ENCODE results near the gene TP53. TPM values are rescaled to one million over a fixed set of nuclear protein-coding genes. Genes with fewer than 3 reads are reported as not detected.
A peak's percentile ranks its signal among the peaks of the same experiment; 100 is the strongest.

TP53 gene
- polyA plus RNA-seq, 1 of the 3 experiments (the other 2 are of a cell fraction) = 62.6 TPM

DNA sequence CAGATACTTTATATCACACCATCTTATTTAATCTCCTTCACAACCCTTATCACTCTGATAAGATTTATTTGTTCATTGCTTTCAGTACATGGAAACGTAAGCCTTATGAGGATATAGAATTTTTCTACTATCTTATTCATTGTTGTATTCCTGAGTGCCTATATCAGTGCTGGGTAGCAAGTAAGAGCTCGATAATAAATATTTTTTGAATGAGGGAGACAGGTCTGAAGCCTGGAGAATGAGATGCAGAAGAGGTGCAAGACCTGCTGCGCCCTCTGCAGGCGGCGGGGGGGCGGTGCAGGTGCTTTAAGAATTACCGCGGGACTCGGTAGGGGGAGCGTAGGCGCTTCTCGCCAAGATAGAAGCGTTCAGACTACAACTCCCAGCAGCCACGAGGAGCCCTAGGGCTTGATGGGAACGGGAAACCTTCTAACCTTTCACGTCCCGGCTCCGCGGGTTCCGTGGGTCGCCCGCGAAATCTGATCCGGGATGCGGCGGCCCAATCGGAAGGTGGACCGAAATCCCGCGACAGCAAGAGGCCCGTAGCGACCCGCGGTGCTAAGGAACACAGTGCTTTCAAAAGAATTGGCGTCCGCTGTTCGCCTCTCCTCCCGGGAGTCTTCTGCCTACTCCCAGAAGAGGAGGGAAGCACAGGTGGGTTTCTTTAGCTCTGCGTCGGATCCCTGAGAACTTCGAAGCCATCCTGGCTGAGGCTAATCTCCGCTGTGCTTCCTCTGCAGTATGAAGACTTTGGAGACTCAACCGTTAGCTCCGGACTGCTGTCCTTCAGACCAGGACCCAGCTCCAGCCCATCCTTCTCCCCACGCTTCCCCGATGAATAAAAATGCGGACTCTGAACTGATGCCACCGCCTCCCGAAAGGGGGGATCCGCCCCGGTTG is 868 bp upstream of the TP53 start, which contains the start of gene WRAP53 (continued):
- TF ChIP-seq, protein P1, sequence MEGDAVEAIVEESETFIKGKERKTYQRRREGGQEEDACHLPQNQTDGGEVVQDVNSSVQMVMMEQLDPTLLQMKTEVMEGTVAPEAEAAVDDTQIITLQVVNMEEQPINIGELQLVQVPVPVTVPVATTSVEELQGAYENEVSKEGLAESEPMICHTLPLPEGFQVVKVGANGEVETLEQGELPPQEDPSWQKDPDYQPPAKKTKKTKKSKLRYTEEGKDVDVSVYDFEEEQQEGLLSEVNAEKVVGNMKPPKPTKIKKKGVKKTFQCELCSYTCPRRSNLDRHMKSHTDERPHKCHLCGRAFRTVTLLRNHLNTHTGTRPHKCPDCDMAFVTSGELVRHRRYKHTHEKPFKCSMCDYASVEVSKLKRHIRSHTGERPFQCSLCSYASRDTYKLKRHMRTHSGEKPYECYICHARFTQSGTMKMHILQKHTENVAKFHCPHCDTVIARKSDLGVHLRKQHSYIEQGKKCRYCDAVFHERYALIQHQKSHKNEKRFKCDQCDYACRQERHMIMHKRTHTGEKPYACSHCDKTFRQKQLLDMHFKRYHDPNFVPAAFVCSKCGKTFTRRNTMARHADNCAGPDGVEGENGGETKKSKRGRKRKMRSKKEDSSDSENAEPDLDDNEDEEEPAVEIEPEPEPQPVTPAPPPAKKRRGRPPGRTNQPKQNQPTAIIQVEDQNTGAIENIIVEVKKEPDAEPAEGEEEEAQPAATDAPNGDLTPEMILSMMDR (IDR thresholded peaks at IDR 0.05) = peak; percentile 99
- TF ChIP-seq JUND (IDR thresholded peaks at IDR 0.05) (no peak), RXRA (IDR thresholded peaks at IDR 0.05; ENCODE audit: borderline replicate concordance, low read depth) (no peak), FOXJ3 (CRISPR knock-in tag; IDR thresholded peaks at IDR 0.05) (0 out of 2 replicates have a peak, but pooled peaks have one; percentile 24), MEF2A (IDR thresholded peaks at IDR 0.05; ENCODE audit: borderline replicate concordance, low read depth) (no peak), TEAD4 (IDR thresholded peaks at IDR 0.05; ENCODE audit: borderline replicate concordance, insufficient read depth) (no peak), NFIC (IDR thresholded peaks at IDR 0.05; ENCODE audit: borderline replicate concordance) (no peak), GABPA (IDR thresholded peaks at IDR 0.05; ENCODE audit: low read depth) (peak; percentile 69), EP300 (IDR thresholded peaks at IDR 0.05; ENCODE audit: borderline replicate concordance in 1 of 2, low read depth in 1 of 2, low read length in 1 of 2) (0 out of 4 replicates have a peak, but pooled peaks of 1 of the 2 experiments have one; percentile 11), YY1 (IDR thresholded peaks at IDR 0.05; ENCODE audit: low read depth) (no peak)
- TF ChIP-seq, protein P2, sequence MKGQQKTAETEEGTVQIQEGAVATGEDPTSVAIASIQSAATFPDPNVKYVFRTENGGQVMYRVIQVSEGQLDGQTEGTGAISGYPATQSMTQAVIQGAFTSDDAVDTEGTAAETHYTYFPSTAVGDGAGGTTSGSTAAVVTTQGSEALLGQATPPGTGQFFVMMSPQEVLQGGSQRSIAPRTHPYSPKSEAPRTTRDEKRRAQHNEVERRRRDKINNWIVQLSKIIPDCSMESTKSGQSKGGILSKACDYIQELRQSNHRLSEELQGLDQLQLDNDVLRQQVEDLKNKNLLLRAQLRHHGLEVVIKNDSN (IDR thresholded peaks at IDR 0.05; ENCODE audit: borderline replicate concordance, low read depth) = peak; percentile 22; the same call in 1 of the 2 replicates
- TF ChIP-seq, protein P3, sequence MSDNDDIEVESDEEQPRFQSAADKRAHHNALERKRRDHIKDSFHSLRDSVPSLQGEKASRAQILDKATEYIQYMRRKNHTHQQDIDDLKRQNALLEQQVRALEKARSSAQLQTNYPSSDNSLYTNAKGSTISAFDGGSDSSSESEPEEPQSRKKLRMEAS (IDR thresholded peaks at IDR 0.05; ENCODE audit: low read depth) = no peak; the same call in 1 of the 2 replicates

DNA sequence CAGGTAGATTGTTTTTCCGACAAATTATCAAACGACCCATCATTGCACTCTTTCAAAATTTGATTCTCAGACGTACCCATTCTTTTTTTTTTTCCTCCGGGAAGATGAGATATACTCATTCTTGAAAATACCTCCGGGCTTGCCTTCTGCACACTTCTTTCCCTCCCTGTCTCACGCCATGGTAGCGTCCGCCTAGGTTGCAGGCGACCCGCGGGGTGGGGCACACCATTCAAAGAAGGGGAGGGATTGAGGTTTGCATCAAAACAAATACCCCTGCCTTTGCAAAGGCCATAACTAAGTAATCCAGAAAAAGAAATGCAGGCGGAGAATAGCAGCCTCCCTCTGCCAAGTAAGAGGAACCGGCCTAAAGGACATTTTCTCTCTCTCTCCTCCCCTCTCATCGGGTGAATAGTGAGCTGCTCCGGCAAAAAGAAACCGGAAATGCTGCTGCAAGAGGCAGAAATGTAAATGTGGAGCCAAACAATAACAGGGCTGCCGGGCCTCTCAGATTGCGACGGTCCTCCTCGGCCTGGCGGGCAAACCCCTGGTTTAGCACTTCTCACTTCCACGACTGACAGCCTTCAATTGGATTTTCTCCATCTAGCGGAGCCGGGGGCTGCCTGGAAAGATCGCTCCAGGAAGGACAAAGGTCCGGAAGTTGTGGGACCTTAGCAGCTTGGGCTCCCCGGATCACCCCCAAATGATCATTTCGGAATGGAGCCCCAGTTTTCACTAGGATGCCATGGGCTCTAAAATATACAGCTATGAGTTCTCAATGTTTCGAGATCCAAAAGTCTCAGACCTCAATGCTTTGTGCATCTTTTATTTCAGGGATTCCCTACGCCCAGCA is 843 bp downstream of the TP53 start:
- peaks cover 12 to 17% of the 10 kb centered on the region in 2 experiments; a peak in 3 of 4 replicates for H3K4me1 ChIP-seq (ENCODE audit: control insufficient read depth in 1 of 2, insufficient read depth in 2 of 2, low read depth in 1 of 2, low read length in 1 of 2)
- ChIA-PET POLR2A (interaction anchor here (0.6 to 4.5 kb wide), 29 partner anchors 13 to 651 kb away, joined by 3 to 53 read pairs (median 5); partner anchors contain the start of genes ATP1B2, CHD3, CYB5D1 and DNAH2), CTCF (interaction anchor here (0.6 to 7.4 kb wide), 24 partner anchors 13 to 172 kb away, joined by 3 to 166 read pairs (median 8); partner anchors contain the start of genes ATP1B2, DNAH2, EFNB3 and MPDU1)
- H3K27ac ChIP-seq (ENCODE audit: low read depth in 2 of 2, low read length in 1 of 2) = peak overlapping the region; percentile 97 to 98
- no peaks in the 10 kb centered on the region for H3K9me2 ChIP-seq
- peaks cover 0 to 9% of the 10 kb centered on the region in 2 experiments for H3K36me3 ChIP-seq (replicated peaks in 1 of 2; ENCODE audit: control insufficient read depth in 1 of 2, insufficient read depth in 2 of 2, low read length in 1 of 2)
- H4K20me1 ChIP-seq (ENCODE audit: insufficient read depth) = no peaks in the 10 kb centered on the region
- DNase-seq = peak; percentile 80
- peak overlapping the region; percentile 84 for H3K4me2 ChIP-seq
- H3K9ac ChIP-seq = peak overlapping the region; percentile 99
- peaks cover 82% of the 10 kb centered on the region for H3K79me2 ChIP-seq (ENCODE audit: insufficient read depth)
- H3K4me3 ChIP-seq (ENCODE audit: low read depth in 2 of 2, low read length in 1 of 2) = peak overlapping the region; percentile 80 to 91
- no peaks in the 10 kb centered on the region for H3K9me3 ChIP-seq
- under 1% methylated on average over 29 of the region's 30 CpGs for WGBS (ENCODE audit: low lambda C conversion rate)
- no peak overlapping the region for H2AFZ ChIP-seq (ENCODE audit: low read depth)
- peaks cover 27% of the 10 kb centered on the region for H3F3A ChIP-seq (replicated peaks; ENCODE audit: insufficient read depth)
- H3K27me3 ChIP-seq (ENCODE audit: insufficient read depth) = no peaks in the 10 kb centered on the region
- TF ChIP-seq YY1 (IDR thresholded peaks at IDR 0.05; ENCODE audit: low read depth) (no peak), NFIC (IDR thresholded peaks at IDR 0.05; ENCODE audit: borderline replicate concordance) (no peak), RCOR1 (IDR thresholded peaks at IDR 0.05; ENCODE audit: low read length) (no peak), MEF2A (IDR thresholded peaks at IDR 0.05; ENCODE audit: borderline replicate concordance, low read depth) (no peak), POLR2AphosphoS5 (IDR thresholded peaks at IDR 0.05; ENCODE audit: low read depth, low read length) (peak; percentile 95), JUND (IDR thresholded peaks at IDR 0.05) (peak; percentile 20; the same call in 1 of the 2 replicates), RXRA (IDR thresholded peaks at IDR 0.05; ENCODE audit: borderline replicate concordance, low read depth) (no peak), GATA2 (CRISPR knock-in tag; IDR thresholded peaks at IDR 0.05) (no peak), RFX5 (IDR thresholded peaks at IDR 0.05; ENCODE audit: low read length) (no peak), TAF1 (IDR thresholded peaks at IDR 0.05; ENCODE audit: borderline replicate concordance, low read depth, low read length) (peak; percentile 83), ELF1 (IDR thresholded peaks at IDR 0.05) (peak; percentile 67), SMC3 (IDR thresholded peaks at IDR 0.05; ENCODE audit: low read depth, low read length) (no peak), FOXJ3 (CRISPR knock-in tag; IDR thresholded peaks at IDR 0.05) (no peak)
- TF ChIP-seq, protein P4, sequence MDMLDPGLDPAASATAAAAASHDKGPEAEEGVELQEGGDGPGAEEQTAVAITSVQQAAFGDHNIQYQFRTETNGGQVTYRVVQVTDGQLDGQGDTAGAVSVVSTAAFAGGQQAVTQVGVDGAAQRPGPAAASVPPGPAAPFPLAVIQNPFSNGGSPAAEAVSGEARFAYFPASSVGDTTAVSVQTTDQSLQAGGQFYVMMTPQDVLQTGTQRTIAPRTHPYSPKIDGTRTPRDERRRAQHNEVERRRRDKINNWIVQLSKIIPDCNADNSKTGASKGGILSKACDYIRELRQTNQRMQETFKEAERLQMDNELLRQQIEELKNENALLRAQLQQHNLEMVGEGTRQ (IDR thresholded peaks at IDR 0.05; ENCODE audit: borderline replicate concordance, low read depth, low read length) = no peak
- TF ChIP-seq, protein P5, sequence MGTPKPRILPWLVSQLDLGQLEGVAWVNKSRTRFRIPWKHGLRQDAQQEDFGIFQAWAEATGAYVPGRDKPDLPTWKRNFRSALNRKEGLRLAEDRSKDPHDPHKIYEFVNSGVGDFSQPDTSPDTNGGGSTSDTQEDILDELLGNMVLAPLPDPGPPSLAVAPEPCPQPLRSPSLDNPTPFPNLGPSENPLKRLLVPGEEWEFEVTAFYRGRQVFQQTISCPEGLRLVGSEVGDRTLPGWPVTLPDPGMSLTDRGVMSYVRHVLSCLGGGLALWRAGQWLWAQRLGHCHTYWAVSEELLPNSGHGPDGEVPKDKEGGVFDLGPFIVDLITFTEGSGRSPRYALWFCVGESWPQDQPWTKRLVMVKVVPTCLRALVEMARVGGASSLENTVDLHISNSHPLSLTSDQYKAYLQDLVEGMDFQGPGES (IDR thresholded peaks at IDR 0.05; ENCODE audit: low read depth, low read length) = no peak
- TF ChIP-seq, protein P2 (IDR thresholded peaks at IDR 0.05; ENCODE audit: borderline replicate concordance, low read depth) = no peak

Measured in SK-N-SH (cell line).